ENCODE measurements around the gene RRP36.

DNA sequence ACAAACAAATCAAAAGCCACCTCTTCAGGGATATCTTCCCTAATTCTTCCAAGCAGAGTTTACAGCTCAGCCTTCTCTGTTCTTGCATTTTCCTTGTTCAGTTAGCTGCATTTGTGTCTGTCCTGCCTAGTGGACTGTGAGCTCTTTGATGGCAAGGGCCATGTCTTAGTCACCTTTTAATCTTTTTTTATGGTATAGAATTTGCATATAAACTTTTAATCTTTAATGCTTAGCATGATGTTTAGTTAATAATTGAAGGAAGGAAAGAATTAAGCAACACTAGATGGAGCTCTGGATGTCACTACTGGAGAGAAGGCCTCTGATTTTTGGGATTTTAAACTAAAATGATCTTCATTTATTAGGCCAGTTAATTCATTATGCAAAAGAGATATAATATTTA is 24.9 kb upstream of the RRP36 start:
- TF ChIP-seq CTCF (conservative IDR thresholded peaks at IDR 0.05) (no peak), EZH2 (IDR thresholded peaks at IDR 0.05; ENCODE audit: low read depth) (no peak)
